Measurements from ENCODE around the gene FICD.

DNA sequence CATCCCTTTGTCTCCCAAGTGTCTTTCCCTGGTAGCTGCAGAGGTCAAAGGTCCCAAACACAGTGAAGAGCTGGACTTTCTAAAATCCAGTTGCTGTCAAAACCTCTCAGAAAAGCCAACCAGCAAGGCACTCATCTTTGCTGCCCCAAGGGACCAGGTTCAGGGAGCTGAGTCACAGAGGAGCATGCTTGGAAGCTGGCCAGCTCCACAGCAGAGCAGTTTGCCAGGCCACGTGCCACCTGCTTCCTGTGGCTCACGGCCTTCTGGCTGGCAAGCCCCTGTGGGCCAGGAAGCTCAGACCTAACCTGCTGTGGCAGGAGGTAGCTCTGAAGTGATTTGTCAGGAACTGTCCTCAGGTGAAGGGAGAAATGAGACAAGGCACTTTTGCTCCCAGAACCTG, 50.9 kb downstream of the FICD start:
- TF ChIP-seq TARDBP (IDR thresholded peaks at IDR 0.05) = no peak
- TF ChIP-seq FOXA1 (IDR thresholded peaks at IDR 0.05) = no peak
- TF ChIP-seq FOXK2 (IDR thresholded peaks at IDR 0.05) = no peak
- TF ChIP-seq FOXM1 (IDR thresholded peaks at IDR 0.05; ENCODE audit: borderline replicate concordance) = no peak
- TF ChIP-seq BHLHE40 (IDR thresholded peaks at IDR 0.05; ENCODE audit: borderline replicate concordance) = no peak
- no peak for TF ChIP-seq ZNF384 (IDR thresholded peaks at IDR 0.05)
- no peak for TF ChIP-seq SP1 (IDR thresholded peaks at IDR 0.05)
